Karpas-422 (cell line): ENCODE results near the gene CEACAM16. TPM values are rescaled to one million over a fixed set of nuclear protein-coding genes. Genes with fewer than 3 reads are reported as not detected.

Source experiments
- DNase-seq: peaks from one replicate; pipeline ENCODE4 v3.0.0-alpha.2; 2015
- H2AFZ ChIP-seq: fragments of 200-600 bp; sonication (generic); 2 replicates; pipeline ENCODE4 v1.6.1; 2014; ENCODE audit warnings: antibody characterized with exemption, low read length, mixed read lengths
- H3K27ac ChIP-seq: fragments of 200-600 bp; sonication (generic); 2 replicates; pipeline ENCODE4 v1.5.1; 2014; ENCODE audit warnings: mild to moderate bottlenecking, low read length, moderate library complexity
- H3K27me3 ChIP-seq: fragments of 200-600 bp; sonication (generic); 2 replicates; pipeline ENCODE4 v1.6.1; 2014; ENCODE audit warnings: low read length, mixed read lengths
- H3K36me3 ChIP-seq: fragments of 200-600 bp; sonication (generic); 2 replicates; pipeline ENCODE4 v1.6.1; 2014; ENCODE audit warnings: low read length, mixed read lengths; ENCODE audit not compliant: insufficient read depth
- H3K4me1 ChIP-seq: fragments of 200-600 bp; sonication (generic); 2 replicates; pipeline ENCODE4 v1.6.1; 2014; ENCODE audit warnings: mild to moderate bottlenecking, low read length, mixed read lengths
- H3K4me2 ChIP-seq: fragments of 200-600 bp; sonication (generic); 2 replicates; pipeline ENCODE4 v1.6.1; 2014; ENCODE audit warnings: low read length, low read depth, mild to moderate bottlenecking; ENCODE audit not compliant: poor library complexity, severe bottlenecking
- H3K4me3 ChIP-seq: fragments of 200-600 bp; sonication (generic); 2 replicates; pipeline ENCODE4 v1.5.1; 2014; ENCODE audit warnings: mild to moderate bottlenecking, antibody characterized with exemption, low read length, mixed read lengths
- H3K79me2 ChIP-seq: fragments of 200-600 bp; sonication (generic); 2 replicates; pipeline ENCODE4 v1.6.1; 2014; ENCODE audit warnings: mild to moderate bottlenecking, low read length, mixed read lengths
- H3K9ac ChIP-seq: fragments of 200-600 bp; sonication (generic); 2 replicates; pipeline ENCODE4 v1.6.0; 2014; ENCODE audit warnings: low read length
- H3K9me2 ChIP-seq: fragments of 200-600 bp; sonication (generic), shearing (Covaris generic); replicated peaks from 2 replicates; pipeline ENCODE4 v1.6.0; 2014; ENCODE audit warnings: mild to moderate bottlenecking, low read length, moderate library complexity; ENCODE audit not compliant: insufficient read depth
- H3K9me3 ChIP-seq: fragments of 300-700, 200-600 bp; sonication (generic); 2 replicates; pipeline ENCODE4 v1.6.1; 2014; ENCODE audit warnings: low read length, mixed read lengths
- H4K20me1 ChIP-seq: fragments of 200-600 bp; sonication (generic); 2 replicates; pipeline ENCODE4 v1.6.1; 2014; ENCODE audit warnings: mild to moderate bottlenecking, antibody characterized with exemption, low read length, low read depth; ENCODE audit not compliant: insufficient read depth
- total RNA-seq: library from RNA; depleted of rRNA; stranded (reverse); fragments of >200 nt; shearing (Covaris generic); gene quantifications from 2 replicates; pipeline ENCODE4 v1.2.3, GENCODE V29; 2014; ENCODE audit warnings: low replicate concordance

The CEACAM16 gene
- total RNA-seq, 1 experiment from 2014 or later: not detected

DNA sequence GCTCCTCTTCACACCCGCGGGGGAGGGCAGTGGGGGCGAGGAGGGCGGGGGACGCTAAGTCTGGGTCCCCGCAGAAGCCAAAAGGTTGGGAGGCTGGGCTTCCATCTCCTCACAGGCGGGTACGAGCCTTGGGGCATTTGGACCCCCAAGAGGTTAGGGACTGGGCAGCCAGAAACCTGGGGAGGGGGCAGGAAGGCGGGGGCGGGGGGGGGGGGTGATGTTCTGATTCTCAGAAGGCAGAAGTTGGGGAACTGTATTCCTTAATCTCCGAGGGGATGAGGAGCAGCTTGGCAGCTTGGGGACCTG lies 54.6 kb downstream of the CEACAM16 start:
- Histone ChIP-seq H3K36me3 (no peaks in the 10 kb centered on the region), H3K9me2 (no peaks in the 10 kb centered on the region), H3K9ac (peak overlapping the region; percentile 62; the same call in 1 of the 2 replicates), H3K4me1 (peaks cover 25% of the 10 kb centered on the region), H3K4me2 (no peak overlapping the region), H3K27ac (no peak overlapping the region), H3K27me3 (no peaks in the 10 kb centered on the region), H2AFZ (no peak overlapping the region), H3K9me3 (no peaks in the 10 kb centered on the region), H3K79me2 (no peaks in the 10 kb centered on the region), H4K20me1 (no peaks in the 10 kb centered on the region), H3K4me3 (peak overlapping the region; percentile 48; the same call in 1 of the 2 replicates)
- no peak for DNase-seq

GRCh38 chr19:44753932-44754749 lies 55.2 kb downstream of the CEACAM16 start:
- peak overlapping the region; percentile 62 for H3K9ac ChIP-seq
- H3K9me2 ChIP-seq: no peaks in the 10 kb centered on the region
- H3K27ac ChIP-seq: no peak overlapping the region
- H3K9me3 ChIP-seq: no peaks in the 10 kb centered on the region
- H4K20me1 ChIP-seq: no peaks in the 10 kb centered on the region
- no peaks in the 10 kb centered on the region for H3K27me3 ChIP-seq
- H3K79me2 ChIP-seq: no peaks in the 10 kb centered on the region
- peak overlapping the region; percentile 59 for H3K4me2 ChIP-seq
- peak overlapping the region; percentile 48 for H3K4me3 ChIP-seq
- peak overlapping the region; percentile 96 for H2AFZ ChIP-seq
- peak; percentile 74 for DNase-seq
- H3K4me1 ChIP-seq: peaks cover 25% of the 10 kb centered on the region
- no peaks in the 10 kb centered on the region for H3K36me3 ChIP-seq

GRCh38 chr19:44754750-44755080 lies 55.8 kb downstream of the CEACAM16 start:
- no peaks in the 10 kb centered on the region for H3K27me3 ChIP-seq
- no peaks in the 10 kb centered on the region for H3K79me2 ChIP-seq
- H3K36me3 ChIP-seq: no peaks in the 10 kb centered on the region
- no peak overlapping the region for H3K27ac ChIP-seq
- no peaks in the 10 kb centered on the region for H3K9me3 ChIP-seq
- peak overlapping the region; percentile 96 for H2AFZ ChIP-seq
- peak overlapping the region; percentile 59 for H3K4me2 ChIP-seq
- peak overlapping the region; percentile 62 for H3K9ac ChIP-seq
- peak overlapping the region; percentile 48 for H3K4me3 ChIP-seq
- H4K20me1 ChIP-seq: no peaks in the 10 kb centered on the region
- H3K9me2 ChIP-seq: no peaks in the 10 kb centered on the region
- peaks cover 25% of the 10 kb centered on the region for H3K4me1 ChIP-seq
- no peak for DNase-seq

GRCh38 chr19:44755219-44755618 lies 56.3 kb downstream of the CEACAM16 start:
- Histone ChIP-seq H3K79me2 (no peaks in the 10 kb centered on the region), H3K27me3 (no peaks in the 10 kb centered on the region), H4K20me1 (no peaks in the 10 kb centered on the region), H2AFZ (no peak overlapping the region), H3K9me2 (no peaks in the 10 kb centered on the region), H3K27ac (no peak overlapping the region), H3K9ac (peak overlapping the region; percentile 62), H3K4me1 (peaks cover 25% of the 10 kb centered on the region), H3K4me2 (peak overlapping the region; percentile 59), H3K36me3 (no peaks in the 10 kb centered on the region), H3K4me3 (no peak overlapping the region; the same call in 1 of the 2 replicates), H3K9me3 (no peaks in the 10 kb centered on the region)
- no peak for DNase-seq

DNA sequence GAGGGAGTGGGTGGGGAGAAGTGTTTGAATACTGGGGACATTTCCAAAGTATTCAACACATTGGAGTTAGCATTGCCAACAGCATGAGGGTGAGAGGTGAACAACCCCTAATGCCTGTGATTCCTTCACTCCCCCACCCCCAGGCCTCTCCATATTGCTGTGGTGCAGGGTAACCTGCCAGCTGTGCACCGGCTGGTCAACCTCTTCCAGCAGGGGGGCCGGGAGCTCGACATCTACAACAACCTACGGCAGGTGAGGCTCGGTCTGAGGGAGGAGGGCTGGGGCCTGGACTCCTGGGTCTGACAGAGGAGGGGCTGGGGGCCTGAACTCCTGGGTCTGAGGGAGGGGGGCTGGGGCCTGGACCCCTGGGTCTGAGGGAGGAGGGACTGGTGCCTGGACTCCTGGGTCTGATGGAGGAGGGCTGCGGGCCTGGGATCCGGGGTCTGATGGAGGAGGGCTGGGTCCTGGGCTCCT lies 57.2 kb downstream of the CEACAM16 start:
- Histone ChIP-seq H2AFZ (no peak overlapping the region), H3K27ac (no peak overlapping the region), H3K79me2 (no peaks in the 10 kb centered on the region), H3K36me3 (no peaks in the 10 kb centered on the region), H3K4me1 (peaks cover 22% of the 10 kb centered on the region), H3K4me2 (no peak overlapping the region), H3K9ac (no peak overlapping the region), H3K27me3 (no peaks in the 10 kb centered on the region), H3K9me2 (no peaks in the 10 kb centered on the region), H3K9me3 (no peaks in the 10 kb centered on the region), H4K20me1 (no peaks in the 10 kb centered on the region), H3K4me3 (no peak overlapping the region)
- DNase-seq: no peak

- Histone ChIP-seq H2AFZ (no peak overlapping the region), H3K36me3 (no peaks in the 10 kb centered on the region), H3K9me3 (no peaks in the 10 kb centered on the region), H3K9ac (no peak overlapping the region), H3K4me2 (no peak overlapping the region), H3K4me3 (no peak overlapping the region), H3K4me1 (peaks cover 22% of the 10 kb centered on the region), H3K27me3 (no peaks in the 10 kb centered on the region), H3K9me2 (no peaks in the 10 kb centered on the region), H3K27ac (no peak overlapping the region), H4K20me1 (no peaks in the 10 kb centered on the region), H3K79me2 (no peaks in the 10 kb centered on the region)
- DNase-seq: no peak
Measured at GRCh38 chr19:44757057-44757734, 58.2 kb downstream of the CEACAM16 start.

GRCh38 chr19:44757735-44758505 lies 59.0 kb downstream of the CEACAM16 start:
- H3K27ac ChIP-seq: no peak overlapping the region
- H3K9ac ChIP-seq: no peak overlapping the region
- H3K9me3 ChIP-seq: no peaks in the 10 kb centered on the region
- no peaks in the 10 kb centered on the region for H3K27me3 ChIP-seq
- no peak overlapping the region for H3K4me2 ChIP-seq
- peaks cover 22% of the 10 kb centered on the region for H3K4me1 ChIP-seq
- no peak for DNase-seq
- H3K79me2 ChIP-seq: no peaks in the 10 kb centered on the region
- H3K4me3 ChIP-seq: no peak overlapping the region
- no peaks in the 10 kb centered on the region for H4K20me1 ChIP-seq
- H3K36me3 ChIP-seq: no peaks in the 10 kb centered on the region
- H2AFZ ChIP-seq: no peak overlapping the region
- H3K9me2 ChIP-seq: no peaks in the 10 kb centered on the region

- H3K27ac ChIP-seq: no peak overlapping the region
Measured at GRCh38 chr19:44758596-44758995, 59.6 kb downstream of the CEACAM16 start.

More at GRCh38 chr19:44758596-44758995, 59.6 kb downstream of the CEACAM16 start:
- Histone ChIP-seq H4K20me1 (no peaks in the 10 kb centered on the region), H3K9ac (no peak overlapping the region), H3K4me2 (no peak overlapping the region), H2AFZ (no peak overlapping the region), H3K4me1 (peaks cover 15% of the 10 kb centered on the region), H3K9me2 (no peaks in the 10 kb centered on the region), H3K4me3 (no peak overlapping the region), H3K36me3 (no peaks in the 10 kb centered on the region), H3K27me3 (no peaks in the 10 kb centered on the region), H3K79me2 (no peaks in the 10 kb centered on the region), H3K9me3 (no peaks in the 10 kb centered on the region)
- DNase-seq: no peak
